GM18907 (cell line): Measurements from ENCODE around the gene SLC5A2.
"Not testable (repeated sequence)": the region's sequence is repeated elsewhere in the genome, so short reads cannot be mapped to it uniquely, and the experiment has no call there.

Source experiments
- ATAC-seq: cut with Tn5 transposase; IDR thresholded peaks from one replicate; pipeline ENCODE4 v1.9.1; 2021; ENCODE audit warnings: mild to moderate bottlenecking, moderate library complexity; ENCODE audit not compliant: unreplicated experiment

Gene SLC5A2

DNA sequence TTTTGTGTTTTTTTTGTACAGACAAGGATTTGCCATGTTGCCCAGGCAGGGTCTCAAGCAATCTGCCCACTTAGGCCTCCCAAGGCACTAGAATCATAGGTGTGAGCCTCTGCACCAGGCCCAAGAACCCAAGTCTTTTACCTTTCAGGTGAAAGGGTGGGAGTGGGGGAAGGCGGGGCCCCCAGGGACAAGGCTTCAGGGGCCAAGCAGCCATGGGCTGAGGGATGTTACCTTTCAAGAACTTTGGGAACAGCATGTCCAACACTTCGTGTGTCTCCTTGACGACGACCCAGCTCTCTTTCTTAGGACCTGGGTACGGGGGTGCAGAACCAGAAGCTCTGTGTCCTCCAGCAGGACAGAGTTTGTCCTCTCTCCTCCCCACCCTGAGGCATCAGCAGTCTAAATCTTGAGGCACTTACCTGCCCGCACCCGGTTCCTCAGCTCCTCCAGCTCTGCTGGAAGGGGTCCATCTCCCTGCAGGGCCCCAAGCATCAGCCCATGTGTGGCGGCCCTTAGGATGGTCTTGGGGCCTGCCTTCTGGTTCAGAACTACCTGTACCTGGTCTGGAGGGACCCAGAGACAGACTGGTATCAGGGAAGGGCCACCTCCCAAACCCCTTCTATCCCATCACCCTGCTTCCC, 9.0 kb downstream of the SLC5A2 start:
- ATAC-seq, result no peak

GRCh38 chr16:31493506-31494125, 10.7 kb downstream of the SLC5A2 start:
- no peak for ATAC-seq

DNA sequence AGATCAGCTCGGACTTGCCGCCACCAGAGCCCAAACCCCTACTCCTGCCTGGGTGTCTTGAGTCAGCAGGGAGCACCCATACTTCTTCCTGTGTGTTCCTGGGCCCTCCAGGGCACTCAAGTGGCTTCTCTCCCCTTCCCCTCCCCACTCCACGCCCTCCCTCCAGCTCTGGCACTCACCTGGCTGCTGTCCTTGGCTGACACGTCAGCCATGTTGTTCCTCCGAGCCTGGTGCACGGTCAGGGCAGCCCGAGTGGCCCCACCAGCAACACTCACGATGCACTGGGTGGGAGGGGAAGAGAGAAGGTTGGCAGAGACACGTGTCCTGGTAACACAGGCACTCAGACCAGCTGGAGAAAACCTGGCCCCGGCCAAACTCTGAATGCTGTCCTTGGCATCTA, 13.7 kb downstream of the SLC5A2 start:
- no peak for ATAC-seq

DNA sequence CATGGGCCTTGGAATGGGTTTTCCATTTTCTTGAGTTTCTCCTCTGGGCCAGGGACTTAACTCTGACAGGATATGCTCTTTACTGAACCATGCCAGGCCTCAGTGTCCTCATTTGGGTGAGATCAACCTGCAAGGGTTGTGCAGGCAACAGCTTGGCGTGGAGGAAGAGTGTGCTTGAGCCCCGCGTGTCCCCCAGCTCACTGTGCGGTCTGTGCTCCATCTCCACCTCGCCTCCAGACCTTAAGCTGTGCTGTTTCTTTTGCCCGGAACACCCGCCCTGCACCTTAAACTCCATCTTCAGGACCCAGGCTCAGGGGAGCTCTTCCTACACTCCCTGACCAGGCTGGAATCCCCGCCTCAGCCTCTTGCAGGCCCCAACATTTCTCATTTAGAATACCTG, 15.6 kb downstream of the SLC5A2 start:
- ATAC-seq, result no peak

DNA sequence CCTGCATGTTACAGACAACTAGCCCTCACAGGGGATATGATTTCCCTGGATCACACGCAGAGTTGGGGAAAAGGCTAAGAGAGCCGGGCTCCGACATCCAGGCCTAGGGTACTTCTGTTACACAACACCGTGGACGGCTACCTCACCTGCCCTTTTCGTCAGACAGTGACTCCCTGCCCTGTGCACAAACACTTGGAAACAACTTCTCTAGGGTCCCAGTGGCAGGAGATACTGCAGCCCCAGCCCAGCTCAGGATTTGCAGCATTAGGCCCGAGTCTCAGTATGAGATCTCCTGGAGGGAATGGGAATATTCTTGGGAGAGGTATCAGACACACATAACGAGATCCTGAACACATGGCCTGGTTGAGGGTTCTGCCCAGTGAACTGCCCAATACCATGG, 17.0 kb downstream of the SLC5A2 start:
- ATAC-seq, result no peak

- no peak for ATAC-seq
Measured at GRCh38 chr16:31501226-31501965, 18.5 kb downstream of the SLC5A2 start.

DNA sequence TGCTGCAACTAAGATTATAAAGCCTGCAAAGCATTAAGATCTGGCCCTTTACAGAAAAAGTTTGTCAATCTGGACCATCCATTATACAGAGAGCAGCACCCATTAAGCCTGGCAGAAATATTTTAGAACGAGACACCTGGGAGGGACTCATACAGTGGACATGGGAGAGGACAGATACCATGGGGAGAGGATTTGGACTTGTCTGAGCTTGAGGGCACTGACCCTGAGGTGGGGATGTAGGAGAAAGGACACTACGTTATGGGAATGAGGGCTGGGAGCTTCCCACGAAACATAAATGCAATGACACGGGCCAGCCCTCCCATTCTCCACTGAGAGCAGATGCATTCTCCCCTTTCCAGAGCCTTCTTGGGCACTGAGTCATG, 19.0 kb downstream of the SLC5A2 start:
- ATAC-seq, result no peak

GRCh38 chr16:31502981-31503380, 20.1 kb downstream of the SLC5A2 start:
- no peak for ATAC-seq

DNA sequence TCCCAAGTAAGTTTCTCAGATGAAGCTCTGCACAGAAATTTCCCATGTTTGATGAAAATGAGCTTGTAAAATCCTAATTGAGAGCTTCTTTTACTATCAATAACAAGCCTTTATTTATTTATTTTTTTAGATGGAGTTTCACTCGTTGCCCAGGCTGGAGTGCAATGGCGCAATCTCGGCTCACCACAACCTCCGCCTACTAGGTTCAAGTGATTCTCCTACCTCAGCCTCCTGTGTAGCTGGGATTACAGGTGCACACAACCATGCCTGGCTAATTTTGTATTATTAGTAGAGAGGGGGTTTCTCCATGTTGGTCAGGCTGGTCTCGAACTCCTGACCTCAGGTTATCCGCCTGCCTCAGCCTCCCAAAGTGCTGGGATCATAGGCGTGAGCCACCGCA, 20.6 kb downstream of the SLC5A2 start:
- not testable (repeated sequence) for ATAC-seq

- ATAC-seq, result no peak
Measured at GRCh38 chr16:31504159-31504558, 21.2 kb downstream of the SLC5A2 start.

DNA sequence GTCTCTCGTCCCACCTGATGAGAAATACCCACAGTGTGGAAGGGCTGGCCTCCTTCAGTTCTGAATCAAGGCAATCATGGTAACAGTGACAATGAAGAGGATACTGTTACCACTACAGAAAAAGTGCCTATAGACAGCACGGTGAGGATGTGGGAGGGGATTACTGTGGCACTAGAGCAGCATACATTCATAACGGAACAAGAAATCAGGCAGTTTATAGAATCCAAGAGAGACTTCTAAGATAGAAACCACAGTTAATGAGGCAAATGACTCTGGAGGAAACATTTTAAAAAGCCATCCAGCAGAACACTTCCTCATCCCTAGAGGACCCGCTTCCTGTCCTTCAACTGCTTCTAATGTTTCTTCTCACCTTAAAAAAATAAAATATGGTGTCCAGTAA, 22.6 kb downstream of the SLC5A2 start:
- no peak for ATAC-seq

GRCh38 chr16:31507617-31507928, 24.6 kb downstream of the SLC5A2 start:
- ATAC-seq, result no peak

- peak; percentile 94 for ATAC-seq
Measured at GRCh38 chr16:31507929-31508705, 25.2 kb downstream of the SLC5A2 start, which contains the start of gene RUSF1. Gene RUSF1, minus strand, starts transcription at chr16:31508391. Its CDS starts 18 bp downstream, at chr16:31508373.

GRCh38 chr16:31508706-31509195, 25.8 kb downstream of the SLC5A2 start:
- no peak for ATAC-seq

DNA sequence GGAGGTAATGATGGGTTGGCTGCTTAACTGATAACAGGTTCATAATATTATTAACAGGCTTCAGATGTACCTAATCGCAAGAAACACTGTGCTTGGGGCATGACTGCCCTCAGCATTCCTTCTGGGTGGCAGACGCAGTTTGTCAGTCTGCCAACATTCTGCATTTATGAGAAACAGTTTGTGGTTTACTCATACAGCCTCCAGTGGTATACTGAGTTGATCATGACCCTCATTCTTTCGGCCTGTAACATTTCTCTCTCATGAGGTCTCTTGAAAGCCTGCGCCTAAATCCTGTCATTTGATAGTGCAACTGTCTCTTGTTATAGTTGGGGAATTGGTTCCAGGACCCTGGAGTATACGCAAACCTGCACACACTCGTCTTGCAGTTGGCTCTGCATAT, 30.2 kb downstream of the SLC5A2 start:
- no peak for ATAC-seq

DNA sequence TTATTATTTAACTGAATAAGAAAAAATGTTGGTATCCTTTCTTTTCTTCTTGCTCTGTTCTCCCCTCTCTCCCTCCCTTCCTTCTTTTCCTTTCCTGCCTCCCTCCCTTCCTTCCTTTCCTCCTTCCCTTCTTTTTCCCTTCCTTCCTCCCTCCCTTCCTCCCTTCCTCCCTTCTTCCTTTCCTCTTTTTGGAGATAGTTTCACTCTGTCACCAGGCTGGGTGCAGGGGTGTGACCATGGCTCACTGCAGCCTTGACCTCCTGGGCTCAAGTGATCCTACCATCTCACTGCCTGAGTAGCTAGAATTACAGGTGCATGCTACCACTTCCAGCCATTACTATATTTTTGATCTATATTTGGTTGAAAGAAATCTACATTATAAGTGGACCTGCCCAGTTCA, 31.0 kb downstream of the SLC5A2 start:
- ATAC-seq, result no peak

DNA sequence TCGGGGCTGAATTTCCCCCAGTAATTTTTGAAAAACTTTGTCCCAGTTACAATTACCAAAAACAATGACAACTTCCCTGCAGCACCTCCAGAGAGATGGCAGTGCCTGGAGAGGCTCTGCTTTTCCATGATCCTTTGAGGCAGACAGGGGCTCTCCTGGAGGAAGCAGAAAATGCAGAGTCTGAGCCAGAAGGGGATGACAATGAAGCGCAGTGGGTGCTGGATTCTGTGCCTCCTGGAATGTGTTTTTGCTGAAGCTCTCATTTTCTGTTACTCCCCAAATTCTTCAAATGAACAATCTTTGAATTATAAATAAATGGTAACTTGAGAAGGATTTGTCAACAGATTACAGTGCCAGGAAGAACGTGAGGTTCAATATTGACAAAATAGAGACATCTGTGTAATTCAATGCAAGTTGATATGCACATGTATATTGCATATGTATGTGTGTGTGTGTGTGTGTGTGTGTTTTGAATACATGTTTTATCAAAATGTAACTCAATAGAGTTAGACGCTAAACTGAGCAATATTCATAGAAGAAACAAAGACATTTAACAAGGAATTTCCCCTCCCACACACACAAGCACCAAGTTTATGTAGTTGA, 35.0 kb downstream of the SLC5A2 start:
- no peak for ATAC-seq

- no peak for ATAC-seq
Measured at GRCh38 chr16:31519759-31520431, 37.0 kb downstream of the SLC5A2 start.

GRCh38 chr16:31521368-31521767, 38.4 kb downstream of the SLC5A2 start:
- no peak for ATAC-seq

- ATAC-seq, result no peak
Measured at GRCh38 chr16:31522071-31522470, 39.1 kb downstream of the SLC5A2 start.
